Left ventricle myocardium inferior (tissue), 1 donor: Measurements from ENCODE around the gene PCYOX1L. TPM values are rescaled to one million over a fixed set of nuclear protein-coding genes. Genes with fewer than 3 reads are reported as not detected.

Experiments
- DNase-seq: peaks from one replicate; pipeline ENCODE4 v3.0.0-alpha.2; 2020
- H3K27ac ChIP-seq: fragments of 200-600 bp; replicated peaks from 2 replicates; pipeline ENCODE4 v1.8.0; 2021
- H3K27me3 ChIP-seq: fragments of 200-600 bp; 2 replicates; pipeline ENCODE4 v1.8.0; 2021; ENCODE audit warnings: low read depth
- H3K36me3 ChIP-seq: fragments of 200-600 bp; 2 replicates; pipeline ENCODE4 v1.8.0; 2021
- H3K4me1 ChIP-seq: fragments of 200-600 bp; 2 replicates; pipeline ENCODE4 v1.8.0; 2021
- H3K4me3 ChIP-seq: fragments of 200-600 bp; 2 replicates; pipeline ENCODE4 v1.8.0; 2021; ENCODE audit warnings: mild to moderate bottlenecking, moderate library complexity
- H3K9me3 ChIP-seq: fragments of 200-600 bp; replicated peaks from 2 replicates; pipeline ENCODE4 v1.8.0; 2021
- intact Hi-C: fragments of 100-400 bp; cut with micrococcal nuclease; formaldehyde crosslinking; loops from one replicate; pipeline ENCODE4 v1.11.0; 2022
- total RNA-seq: library from RNA; stranded (reverse); fragmentation: NEBNext Ultra II Directional; extraction: Animal tissue kit (Norgen Biotek cat#: 25700); gene quantifications from one replicate; pipeline ENCODE4 v1.2.1, GENCODE V29; 2021
- TF ChIP-seq, protein P1 (sequence below): fragments of 200-600 bp; IDR thresholded peaks from 2 replicates; pipeline ENCODE4 v1.8.0; 2021; ENCODE audit warnings: antibody characterized with exemption, mild to moderate bottlenecking, borderline replicate concordance
- donor health status: DM: no; HTN: yes; CAD: no; lungs with severe emphysema.

PCYOX1L gene
- total RNA-seq, 1 donor from 2014 or later: 3.2 TPM

DNA sequence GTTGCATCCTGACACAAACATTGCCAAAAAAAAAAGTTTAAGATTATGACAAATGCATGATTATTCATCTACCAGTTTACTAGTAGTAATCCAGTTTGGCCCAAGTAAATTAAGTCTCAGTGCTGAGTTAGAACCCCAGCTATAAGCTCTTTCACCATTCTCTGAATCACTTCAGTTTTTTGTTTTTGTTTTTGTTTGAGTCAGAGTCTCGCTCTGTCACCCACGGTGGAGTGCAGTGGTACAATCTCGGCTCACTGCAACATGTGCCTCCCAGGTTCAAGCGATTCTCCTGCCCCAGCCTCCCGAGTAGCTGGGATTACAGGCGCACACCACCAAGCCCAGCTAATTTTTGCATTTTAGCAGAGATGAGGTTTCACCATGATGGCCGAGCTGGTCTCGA, 1.5 kb upstream of the PCYOX1L start:
- intact Hi-C loops: no loop called here
- H3K36me3 ChIP-seq: peaks cover 33% of the 10 kb centered on the region
- TF ChIP-seq, protein P1, sequence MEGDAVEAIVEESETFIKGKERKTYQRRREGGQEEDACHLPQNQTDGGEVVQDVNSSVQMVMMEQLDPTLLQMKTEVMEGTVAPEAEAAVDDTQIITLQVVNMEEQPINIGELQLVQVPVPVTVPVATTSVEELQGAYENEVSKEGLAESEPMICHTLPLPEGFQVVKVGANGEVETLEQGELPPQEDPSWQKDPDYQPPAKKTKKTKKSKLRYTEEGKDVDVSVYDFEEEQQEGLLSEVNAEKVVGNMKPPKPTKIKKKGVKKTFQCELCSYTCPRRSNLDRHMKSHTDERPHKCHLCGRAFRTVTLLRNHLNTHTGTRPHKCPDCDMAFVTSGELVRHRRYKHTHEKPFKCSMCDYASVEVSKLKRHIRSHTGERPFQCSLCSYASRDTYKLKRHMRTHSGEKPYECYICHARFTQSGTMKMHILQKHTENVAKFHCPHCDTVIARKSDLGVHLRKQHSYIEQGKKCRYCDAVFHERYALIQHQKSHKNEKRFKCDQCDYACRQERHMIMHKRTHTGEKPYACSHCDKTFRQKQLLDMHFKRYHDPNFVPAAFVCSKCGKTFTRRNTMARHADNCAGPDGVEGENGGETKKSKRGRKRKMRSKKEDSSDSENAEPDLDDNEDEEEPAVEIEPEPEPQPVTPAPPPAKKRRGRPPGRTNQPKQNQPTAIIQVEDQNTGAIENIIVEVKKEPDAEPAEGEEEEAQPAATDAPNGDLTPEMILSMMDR: no peak
- H3K4me3 ChIP-seq: no peak overlapping the region
- peaks cover 30% of the 10 kb centered on the region for H3K4me1 ChIP-seq
- H3K9me3 ChIP-seq: no peaks in the 10 kb centered on the region
- DNase-seq: no peak
- no peaks in the 10 kb centered on the region for H3K27me3 ChIP-seq
- H3K27ac ChIP-seq: no peak overlapping the region

DNA sequence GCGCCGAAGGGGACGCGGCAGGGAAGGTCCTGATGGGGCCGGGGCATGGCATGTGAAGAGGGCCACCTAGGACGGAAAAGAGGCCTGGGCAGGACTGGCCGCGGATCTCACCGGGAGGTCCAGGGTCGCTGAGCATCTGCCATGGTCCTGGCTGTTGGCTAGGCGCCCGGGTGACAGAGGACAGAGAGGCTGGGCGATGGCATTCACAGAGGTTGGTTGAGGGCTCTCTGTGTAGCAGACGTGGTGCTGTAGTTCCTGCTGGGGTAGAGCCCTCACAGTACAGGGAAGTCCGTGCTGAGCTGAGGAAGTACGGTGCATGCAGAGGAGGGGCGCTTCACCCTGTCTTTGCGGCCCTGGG, 427 bp downstream of the PCYOX1L start:
- peaks cover 19% of the 10 kb centered on the region for H3K36me3 ChIP-seq
- DNase-seq: peak; percentile 42
- intact Hi-C loops: no loop called here
- peaks cover 17% of the 10 kb centered on the region for H3K4me1 ChIP-seq
- peak overlapping the region; percentile 78 for H3K27ac ChIP-seq
- no peaks in the 10 kb centered on the region for H3K27me3 ChIP-seq
- H3K4me3 ChIP-seq: peak overlapping the region; percentile 90
- no peaks in the 10 kb centered on the region for H3K9me3 ChIP-seq
- TF ChIP-seq, protein P1: no peak

DNA sequence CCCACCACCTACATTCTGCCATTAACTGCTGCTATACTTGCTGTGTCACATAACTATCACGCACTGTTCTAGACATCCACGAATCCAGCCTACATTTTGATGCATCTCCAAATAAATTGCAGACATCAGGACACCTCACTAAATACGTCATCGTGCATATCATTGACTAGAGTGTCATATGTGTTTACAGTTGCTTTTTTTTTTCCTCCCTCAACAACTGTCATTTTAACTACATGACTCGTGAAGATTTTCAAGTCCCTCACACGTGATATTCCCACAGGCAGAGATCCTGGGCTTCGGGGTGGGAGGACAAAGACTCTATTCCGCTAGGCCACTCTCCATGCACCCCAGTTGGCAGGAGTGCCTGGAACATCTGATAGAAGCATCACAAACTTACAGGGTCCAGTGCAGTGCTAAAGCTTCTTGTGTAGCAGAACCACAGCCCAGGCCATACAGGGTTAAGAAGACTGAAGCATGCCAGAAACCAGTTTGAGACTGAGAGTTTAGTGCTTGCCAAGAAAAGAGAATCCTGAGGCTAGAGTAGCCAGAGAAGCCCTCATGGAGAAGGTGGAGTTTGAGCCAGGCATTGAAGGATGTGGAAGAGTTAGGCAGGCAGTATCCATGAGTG, 1.1 kb downstream of the PCYOX1L start:
- H3K9me3 ChIP-seq: no peaks in the 10 kb centered on the region
- no peaks in the 10 kb centered on the region for H3K27me3 ChIP-seq
- H3K4me3 ChIP-seq: no peak overlapping the region
- DNase-seq: no peak
- peaks cover 17% of the 10 kb centered on the region for H3K4me1 ChIP-seq
- TF ChIP-seq, protein P1: no peak
- H3K36me3 ChIP-seq: peaks cover 12% of the 10 kb centered on the region
- intact Hi-C loops: no loop called here
- no peak overlapping the region for H3K27ac ChIP-seq

DNA sequence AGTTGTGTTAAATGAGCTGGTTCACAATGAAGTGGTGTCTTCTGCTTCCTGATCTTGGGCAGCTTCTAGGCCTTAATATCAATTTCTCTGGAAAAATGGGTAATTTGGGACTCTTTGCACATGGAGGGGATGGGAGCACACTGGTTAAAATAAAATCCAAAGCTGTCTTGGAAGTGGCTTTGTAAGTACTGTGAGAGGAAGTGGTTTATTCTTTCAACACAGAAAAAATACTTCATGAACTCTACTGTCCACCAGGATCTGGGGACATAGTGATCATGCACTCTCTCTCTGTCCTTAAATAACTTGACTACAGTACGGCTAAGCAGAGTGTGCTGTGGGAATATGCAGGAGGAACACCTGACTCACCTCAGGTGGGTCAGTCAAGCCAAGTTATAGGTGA, 2.4 kb downstream of the PCYOX1L start:
- TF ChIP-seq, protein P1: no peak
- H3K27me3 ChIP-seq: no peaks in the 10 kb centered on the region
- H3K36me3 ChIP-seq: no peaks in the 10 kb centered on the region
- H3K9me3 ChIP-seq: no peaks in the 10 kb centered on the region
- intact Hi-C loops: no loop called here
- DNase-seq: no peak
- no peak overlapping the region for H3K4me3 ChIP-seq
- H3K27ac ChIP-seq: no peak overlapping the region
- peaks cover 17% of the 10 kb centered on the region for H3K4me1 ChIP-seq

DNA sequence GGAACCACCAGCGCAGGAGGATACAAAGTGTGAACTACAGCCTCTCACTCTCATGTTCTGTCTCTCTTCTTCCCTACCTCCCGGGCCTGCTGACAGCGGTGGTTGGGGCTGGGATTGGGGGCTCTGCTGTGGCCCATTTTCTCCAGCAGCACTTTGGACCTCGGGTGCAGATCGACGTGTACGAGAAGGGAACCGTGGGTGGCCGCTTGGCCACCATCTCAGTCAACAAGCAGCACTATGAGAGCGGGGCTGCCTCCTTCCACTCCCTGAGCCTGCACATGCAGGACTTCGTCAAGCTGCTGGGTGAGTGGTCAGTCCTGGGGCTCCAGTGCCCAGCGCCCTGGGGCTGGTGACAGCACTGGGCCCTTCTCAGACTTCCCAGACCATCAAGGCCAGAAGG, 4.7 kb downstream of the PCYOX1L start:
- no peaks in the 10 kb centered on the region for H3K36me3 ChIP-seq

More for the DNA sequence above, 4.7 kb downstream of the PCYOX1L start:
- Histone ChIP-seq H3K27me3 (no peaks in the 10 kb centered on the region), H3K27ac (no peak overlapping the region), H3K9me3 (no peaks in the 10 kb centered on the region), H3K4me3 (no peak overlapping the region), H3K4me1 (peaks cover 13% of the 10 kb centered on the region)
- TF ChIP-seq, protein P1: no peak
- intact Hi-C loops: no loop called here
- DNase-seq: no peak
